GM21786 (cell line): ENCODE data around the gene SLC35F1.

Source experiments
- ATAC-seq: cut with Tn5 transposase; IDR thresholded peaks from one replicate; pipeline ENCODE4 v1.9.1; 2021; ENCODE audit not compliant: unreplicated experiment

The SLC35F1 gene

DNA sequence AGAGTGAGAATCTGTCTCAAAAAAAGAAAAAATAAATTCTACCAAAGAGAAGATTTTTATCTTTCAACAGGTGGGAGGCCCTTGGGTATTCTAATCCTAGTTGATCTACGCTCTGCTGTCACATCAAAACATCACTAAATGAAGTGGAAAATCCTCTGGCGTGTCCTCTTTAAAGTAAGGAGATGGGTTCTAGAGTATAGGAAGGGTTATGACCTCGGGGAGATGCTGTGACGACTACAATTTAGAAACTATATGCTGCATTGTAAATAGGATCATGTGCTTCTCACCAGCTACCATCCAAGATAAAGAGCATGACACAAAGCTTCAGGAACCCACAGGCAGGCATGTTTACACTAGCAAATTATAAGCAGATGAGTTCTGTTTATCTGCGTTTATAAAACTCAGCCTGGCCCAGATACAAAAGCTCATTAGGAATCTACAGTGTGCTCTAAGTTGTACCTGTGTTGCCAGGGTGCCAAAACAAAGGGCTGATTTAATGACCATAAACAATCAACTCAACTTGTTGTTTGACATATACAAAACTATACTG, 443.9 kb downstream of the SLC35F1 start:
- no peak for ATAC-seq

- no peak for ATAC-seq
Observed at GRCh38 chr6:118353564-118353963, 446.5 kb downstream of the SLC35F1 start.

GRCh38 chr6:118354641-118355040, 447.6 kb downstream of the SLC35F1 start:
- peak; percentile 99 for ATAC-seq

- ATAC-seq, result no peak
Observed at GRCh38 chr6:118356054-118356453, 449.0 kb downstream of the SLC35F1 start.

- ATAC-seq, result no peak
Observed at GRCh38 chr6:118356686-118357085, 449.6 kb downstream of the SLC35F1 start.
